Activated CD4-positive, CD25-positive, alpha-beta regulatory T cell (primary cell): ENCODE measurements around the gene HDHD2.

ENCODE experiments used
- DNase-seq, 4 experiments: peaks; one replicate each; lab custom pipeline; 2025; lab: John Stamatoyannopoulos, UW

The HDHD2 gene

DNA sequence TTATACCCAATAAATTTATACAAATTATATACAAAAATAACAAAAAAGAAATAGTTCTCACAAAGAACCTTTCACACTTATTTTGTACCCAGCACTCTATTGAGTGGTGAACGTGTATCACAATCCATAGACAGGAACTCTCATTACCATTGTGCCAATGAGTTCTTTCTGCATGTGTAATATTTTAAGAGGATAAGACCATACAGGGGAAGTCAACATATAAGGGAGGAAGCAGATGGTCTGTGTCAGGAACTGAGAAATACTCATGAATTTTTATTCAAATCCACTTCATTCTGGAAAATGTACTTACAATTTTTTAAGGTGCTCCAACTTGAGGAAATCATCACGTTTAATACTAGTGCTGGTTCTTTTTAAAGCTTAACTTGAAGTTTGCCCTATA is 87.8 kb downstream of the HDHD2 start:
- DNase-seq, result no peak
